OCI-LY3 (cell line): ENCODE data around the gene SFXN5.

Experiments
- CTCF ChIP-seq: fragments of 200-600, 300-600 bp; sonication (generic); IDR thresholded peaks from 2 replicates; pipeline ENCODE4 v1.5.1; 2014; ENCODE audit warnings: antibody characterized with exemption, low read length, low read depth
- EZH2phosphoT487 ChIP-seq: fragments of 200-600 bp; shearing (Covaris generic); IDR thresholded peaks from 2 replicates; pipeline ENCODE4 v1.6.1; 2018; ENCODE audit warnings: antibody characterized with exemption, mixed run types, low read depth

- TF ChIP-seq CTCF (no peak), EZH2phosphoT487 (no peak)
Observed at GRCh38 chr2:73023497-73023896, 48.0 kb downstream of the SFXN5 start.
